Chondrocyte (in vitro differentiated cells): ENCODE results near the gene STPG1. TPM values are rescaled to one million over a fixed set of nuclear protein-coding genes. Genes with fewer than 3 reads are reported as not detected.

Experiments used
- DNase-seq: peaks from one replicate; pipeline ENCODE4 v3.0.0; 2021; ENCODE audit warnings: mixed read lengths, low spot score
- H3K27ac Mint-ChIP-seq: one replicate; pipeline ENCODE4 v1.8.0; 2021; ENCODE audit warnings: mild to moderate bottlenecking, moderate library complexity, mixed read lengths; ENCODE audit not compliant: unreplicated experiment
- H3K27me3 Mint-ChIP-seq: 2 replicates; pipeline ENCODE4 v1.8.0; 2021; ENCODE audit warnings: low read depth, mixed read lengths
- H3K36me3 Mint-ChIP-seq: 2 replicates; pipeline ENCODE4 v1.8.0; 2021; ENCODE audit warnings: low read depth, mixed read lengths
- H3K4me1 Mint-ChIP-seq: 2 replicates; pipeline ENCODE4 v1.8.0; 2021; ENCODE audit warnings: low read depth, mild to moderate bottlenecking, mixed read lengths
- H3K4me3 Mint-ChIP-seq: one replicate; pipeline ENCODE4 v1.8.0; 2021; ENCODE audit warnings: mild to moderate bottlenecking, moderate library complexity, mixed read lengths; ENCODE audit not compliant: unreplicated experiment
- H3K9me3 Mint-ChIP-seq: 2 replicates; pipeline ENCODE4 v1.8.0; 2021; ENCODE audit warnings: low read depth, mixed read lengths
- CTCF ChIP-seq: fragments of 200-600 bp; sonication (generic); IDR thresholded peaks from 2 replicates; pipeline ENCODE4 v1.5.0; 2021; ENCODE audit warnings: antibody characterized with exemption, mild to moderate bottlenecking, moderate library complexity
- total RNA-seq: library from RNA; stranded (reverse); gene quantifications from 3 replicates; pipeline ENCODE4 v1.2.1, GENCODE V29; 2021

Gene STPG1
- total RNA-seq, 1 donor from 2014 or later = 6.8 TPM

- peak; percentile 98 for DNase-seq
- H3K27ac Mint-ChIP-seq = peak within 1 kb of the TSS; percentile 88
- peaks cover 5% of the 10 kb centered on the region for H3K36me3 Mint-ChIP-seq
- H3K9me3 Mint-ChIP-seq = no peaks in the 10 kb centered on the region
- peak; percentile 78 for TF ChIP-seq CTCF
- peak within 1 kb of the TSS; percentile 95 for H3K4me3 Mint-ChIP-seq
- H3K4me1 Mint-ChIP-seq = peaks cover 58% of the 10 kb centered on the region
- no peaks in the 10 kb centered on the region for H3K27me3 Mint-ChIP-seq
These were observed 1.8 kb upstream of the STPG1 start, which contains the start of gene NIPAL3 for GRCh38 chr1:24415334-24415909. TSS of gene NIPAL3 (plus strand) at chr1:24415802. CDS start at chr1:24419548, 3,746 bp downstream.

DNA sequence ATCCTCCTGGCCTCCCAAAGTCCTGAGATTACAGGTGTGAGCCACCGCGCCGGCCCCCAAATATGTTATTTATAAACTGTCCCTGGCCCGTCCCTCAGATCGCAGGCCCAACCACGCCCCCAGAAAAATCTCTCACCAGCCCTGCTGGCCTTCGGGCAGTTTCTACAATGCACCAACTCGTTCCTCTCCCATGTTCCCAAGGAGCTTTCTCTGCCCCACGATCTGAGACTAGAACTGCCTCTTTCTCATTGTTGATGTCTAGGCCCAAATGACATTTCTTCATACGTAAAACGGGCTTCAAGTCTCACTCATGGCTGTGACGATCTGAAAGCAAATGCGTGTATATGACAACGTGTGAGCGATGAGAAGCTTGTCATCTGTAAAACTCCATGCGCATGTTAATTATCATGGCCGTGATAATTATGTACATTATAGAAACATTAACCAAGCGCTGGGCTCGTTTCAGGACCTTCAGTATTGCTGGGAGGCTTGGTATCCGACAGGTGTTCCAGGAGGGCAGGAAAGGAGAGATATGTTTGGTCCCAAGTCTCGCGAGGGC is 1.3 kb upstream of the STPG1 start:
- Mint-ChIP-seq H3K36me3 (peaks cover 2% of the 10 kb centered on the region), H3K4me3 (peak overlapping the region; percentile 95), H3K27me3 (no peaks in the 10 kb centered on the region), H3K27ac (no peak overlapping the region), H3K9me3 (no peaks in the 10 kb centered on the region), H3K4me1 (peaks cover 59% of the 10 kb centered on the region)
- no peak for TF ChIP-seq CTCF
- DNase-seq = no peak

DNA sequence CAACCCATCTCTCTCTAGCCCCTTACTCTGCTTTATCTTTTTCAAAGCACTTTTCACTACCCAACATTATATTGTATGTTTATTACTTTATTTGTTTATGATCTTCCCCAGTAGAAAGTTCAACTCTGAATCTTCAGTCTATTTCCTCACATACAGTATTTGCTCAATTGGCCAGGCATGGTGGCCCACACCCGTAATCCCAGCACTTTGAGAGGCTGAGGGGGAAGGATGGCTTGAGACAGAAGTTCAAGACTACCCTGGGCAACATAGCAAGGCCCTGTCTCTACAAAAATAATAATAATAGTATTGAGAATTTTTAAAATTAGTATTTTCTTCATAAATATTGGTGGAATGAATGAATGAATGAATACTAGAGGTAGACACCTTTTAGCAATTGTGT is 1.2 kb downstream of the STPG1 start:
- peaks cover 5% of the 10 kb centered on the region for H3K9me3 Mint-ChIP-seq
- H3K27me3 Mint-ChIP-seq = no peaks in the 10 kb centered on the region
- peak overlapping the region; percentile 88 for H3K27ac Mint-ChIP-seq
- no peak for TF ChIP-seq CTCF
- no peaks in the 10 kb centered on the region for H3K36me3 Mint-ChIP-seq
- H3K4me1 Mint-ChIP-seq = peaks cover 54% of the 10 kb centered on the region
- DNase-seq = no peak
- no peak overlapping the region for H3K4me3 Mint-ChIP-seq

GRCh38 chr1:24411963-24412362 is 1.6 kb downstream of the STPG1 start:
- no peaks in the 10 kb centered on the region for H3K27me3 Mint-ChIP-seq
- no peak for TF ChIP-seq CTCF
- no peak for DNase-seq
- no peak overlapping the region for H3K4me3 Mint-ChIP-seq
- H3K4me1 Mint-ChIP-seq = peaks cover 49% of the 10 kb centered on the region
- H3K9me3 Mint-ChIP-seq = peaks cover 5% of the 10 kb centered on the region
- peak overlapping the region; percentile 88 for H3K27ac Mint-ChIP-seq
- H3K36me3 Mint-ChIP-seq = no peaks in the 10 kb centered on the region

- Mint-ChIP-seq H3K27ac (no peak overlapping the region), H3K27me3 (no peaks in the 10 kb centered on the region), H3K9me3 (peaks cover 5% of the 10 kb centered on the region), H3K4me1 (peaks cover 38% of the 10 kb centered on the region), H3K4me3 (no peak overlapping the region), H3K36me3 (no peaks in the 10 kb centered on the region)
- TF ChIP-seq CTCF = no peak
- DNase-seq = no peak
These were observed 2.8 kb downstream of the STPG1 start for GRCh38 chr1:24410750-24411149.
